ENCODE results near the gene CEP170. TPM values are rescaled to one million over a fixed set of nuclear protein-coding genes. Genes with fewer than 3 reads are reported as not detected.

The CEP170 gene
- total RNA-seq, 1 donor from 2014 or later, result 41.7 TPM

DNA sequence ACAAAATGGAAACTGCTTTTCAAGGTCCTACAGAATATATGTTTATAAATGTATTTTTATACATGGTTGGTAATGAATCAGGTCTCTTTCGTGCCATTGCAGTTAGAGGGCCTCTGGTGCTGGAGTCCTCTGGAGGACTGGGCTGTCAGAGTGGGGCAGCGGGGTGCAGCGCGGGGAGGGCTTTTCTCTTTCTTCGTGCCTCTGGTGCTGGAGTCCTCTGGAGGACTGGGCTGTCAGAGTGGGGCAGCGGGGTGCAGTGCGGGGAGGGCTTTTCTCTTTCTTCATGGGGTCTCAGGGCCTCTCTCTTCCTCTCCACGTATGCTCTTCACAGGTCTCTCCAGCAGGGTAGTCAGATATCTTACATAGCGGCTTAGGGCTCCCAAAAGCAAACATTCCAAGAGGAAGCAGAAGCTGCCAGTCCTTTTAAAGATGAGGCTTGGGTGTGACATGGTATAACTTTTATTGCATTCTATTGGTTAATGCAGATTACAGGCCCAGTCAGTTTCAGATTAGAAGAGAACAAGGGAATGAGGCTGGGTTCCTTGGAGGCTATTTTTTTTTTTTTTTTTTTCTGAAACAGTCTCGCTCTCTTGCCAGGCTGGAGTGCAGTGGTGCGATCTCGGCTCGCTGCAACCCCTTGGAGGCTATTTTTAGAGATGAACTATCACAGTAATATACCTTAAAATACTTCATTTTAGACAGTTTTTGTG is 13.8 kb upstream of the CEP170 start:
- intact Hi-C loops (cut with micrococcal nuclease), result no loop called here

GRCh38 chr1:243267914-243268653 is 13.0 kb upstream of the CEP170 start:
- intact Hi-C loops (cut with micrococcal nuclease), result no loop called here

- intact Hi-C loops (cut with micrococcal nuclease), result no loop called here
These were observed 12.4 kb upstream of the CEP170 start for GRCh38 chr1:243267471-243267880.

- intact Hi-C loops (cut with micrococcal nuclease), result no loop called here
These were observed 11.2 kb upstream of the CEP170 start for GRCh38 chr1:243266231-243266630.

DNA sequence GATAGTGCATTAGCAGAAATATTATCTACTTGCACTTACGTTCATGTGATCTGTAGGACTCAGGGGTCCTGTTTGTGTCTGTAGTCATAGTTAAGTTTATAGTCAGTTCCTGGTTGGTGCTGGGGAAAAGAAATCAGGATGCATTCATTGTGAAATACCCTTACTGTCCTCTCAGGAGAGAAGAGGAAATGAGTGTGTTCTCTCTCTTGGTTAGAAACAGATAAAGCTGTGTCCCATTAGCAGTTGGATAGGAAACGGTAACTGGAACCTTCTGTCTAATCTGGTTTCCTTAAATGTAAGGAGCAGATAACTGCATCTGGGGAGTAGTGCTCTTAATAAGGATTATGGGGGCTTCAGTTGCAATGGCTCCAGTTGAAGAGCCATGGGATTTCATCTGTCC is 9.6 kb upstream of the CEP170 start:
- intact Hi-C loops (cut with micrococcal nuclease), result no loop called here

DNA sequence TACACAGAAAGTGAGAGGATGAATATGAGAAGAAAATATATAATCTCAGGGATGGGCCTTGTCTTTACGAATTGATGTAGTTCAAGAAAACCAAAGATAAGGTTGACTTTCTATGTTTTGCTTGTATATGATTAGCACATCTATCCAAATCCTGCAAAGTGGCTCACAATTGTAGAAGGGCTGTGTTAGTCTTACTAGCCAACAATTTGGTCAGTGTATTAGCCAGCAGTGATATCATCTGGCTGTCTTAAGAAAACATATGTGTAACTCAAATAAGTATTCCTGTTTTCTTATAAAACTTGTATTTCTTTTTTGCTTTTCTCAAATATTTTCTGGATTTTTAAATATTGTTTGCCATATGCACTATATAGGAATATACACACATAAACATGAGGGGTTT is 6.3 kb upstream of the CEP170 start:
- intact Hi-C loops (cut with micrococcal nuclease), result no loop called here

- intact Hi-C loops (cut with micrococcal nuclease), result no loop called here
These were observed 5.3 kb upstream of the CEP170 start for GRCh38 chr1:243260221-243260880.

DNA sequence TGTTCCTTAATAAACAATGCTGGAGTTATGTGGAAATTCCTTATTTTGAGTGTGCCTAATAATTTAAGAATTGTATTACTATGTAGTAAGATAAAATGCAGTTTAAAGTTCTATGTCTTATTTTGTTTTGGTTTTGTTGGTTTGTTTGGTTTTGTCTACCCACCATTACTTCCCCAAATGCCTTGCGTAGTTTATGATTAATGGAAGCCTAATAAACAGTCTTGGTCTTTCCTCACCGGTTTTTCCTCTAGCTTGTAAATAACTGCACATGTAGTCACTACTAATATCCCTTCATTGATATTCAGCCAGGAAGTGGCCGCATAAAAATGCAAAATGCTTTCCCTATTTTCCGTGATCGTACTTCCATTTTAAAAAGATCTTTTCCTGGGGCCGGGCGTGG is 3.6 kb upstream of the CEP170 start:
- intact Hi-C loops (cut with micrococcal nuclease), result loop anchor here (10.0 kb wide), 2 partner anchors 156 to 1614 kb away; partner anchors contain the start of genes CHML and OPN3

- intact Hi-C loops (cut with micrococcal nuclease), result loop anchor here (10.0 kb wide), 2 partner anchors 158 to 1612 kb away; partner anchors contain the start of genes CHML and OPN3
These were observed 2.1 kb upstream of the CEP170 start for GRCh38 chr1:243257189-243257588.

GRCh38 chr1:243256590-243256989 is 1.5 kb upstream of the CEP170 start:
- intact Hi-C loops (cut with micrococcal nuclease), result loop anchor here (1.0 to 10.0 kb wide), 3 partner anchors 158 to 1612 kb away; partner anchors contain the start of genes CHML and OPN3

DNA sequence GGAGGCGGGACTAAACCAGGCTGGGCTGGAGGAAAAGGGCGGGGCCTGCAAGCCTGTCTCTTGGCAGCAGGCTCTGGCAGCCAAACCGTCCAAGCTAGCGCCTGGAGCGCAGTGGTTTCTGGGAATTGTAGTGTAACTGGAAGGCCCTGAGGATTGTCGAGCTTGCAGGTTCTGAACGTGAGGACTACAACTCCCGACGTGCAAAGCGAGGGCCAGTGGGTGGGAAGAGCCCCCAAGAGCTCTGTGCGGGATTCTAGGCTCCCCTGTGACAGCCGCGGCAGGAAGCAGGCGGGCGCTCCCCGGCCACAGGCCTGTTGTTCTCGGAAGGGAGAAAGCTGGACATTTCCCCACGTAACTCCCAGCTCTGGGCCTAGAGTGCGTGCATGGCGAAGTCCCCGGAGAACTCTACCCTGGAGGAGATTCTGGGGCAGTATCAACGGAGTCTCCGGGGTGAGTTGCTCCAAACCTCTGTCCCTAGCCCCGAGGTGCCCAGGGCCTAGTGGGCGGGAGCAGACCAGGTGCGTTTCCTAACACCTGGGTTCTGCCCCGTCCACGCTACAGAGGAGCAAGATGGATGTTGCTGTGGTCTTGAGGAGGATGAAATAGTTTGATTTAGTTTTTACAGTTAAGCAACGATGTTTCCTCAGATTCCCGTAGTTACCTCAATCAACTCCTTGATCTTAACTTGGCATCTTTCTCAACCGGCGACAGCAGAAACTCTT is 871 bp upstream of the CEP170 start, which contains the start of gene SDCCAG8:
SDCCAG8 (plus strand) TSS at position 251 of the 722 bp plus-strand sequence; CDS start at position 384, 133 bp downstream.
- intact Hi-C loops (cut with micrococcal nuclease), result loop anchor here (1.0 to 10.0 kb wide), 9 partner anchors 77 to 1611 kb away; partner anchors contain the start of genes AKT3, CHML, COX20 and EXO1

GRCh38 chr1:243254233-243254926 is 701 bp downstream of the CEP170 start:
- intact Hi-C loops (cut with micrococcal nuclease), result loop anchor here (2.0 to 10.0 kb wide), 4 partner anchors 76 to 1610 kb away; partner anchors contain the start of genes CHML, EXO1 and OPN3

GRCh38 chr1:243253926-243254232 is 1.2 kb downstream of the CEP170 start:
- intact Hi-C loops (cut with micrococcal nuclease), result loop anchor here (2.0 to 10.0 kb wide), 5 partner anchors 23 to 1609 kb away; partner anchors contain the start of genes CHML, EXO1 and OPN3

GRCh38 chr1:243253211-243253925 is 1.7 kb downstream of the CEP170 start:
- intact Hi-C loops (cut with micrococcal nuclease), result loop anchor here (2.0 to 10.0 kb wide), 3 partner anchors 23 to 1609 kb away; partner anchors contain the start of genes CHML and OPN3

GRCh38 chr1:243251539-243251938 is 3.5 kb downstream of the CEP170 start:
- intact Hi-C loops (cut with micrococcal nuclease), result loop anchor here (10.0 kb wide), 2 partner anchors 163 to 1607 kb away; partner anchors contain the start of genes CHML and OPN3

DNA sequence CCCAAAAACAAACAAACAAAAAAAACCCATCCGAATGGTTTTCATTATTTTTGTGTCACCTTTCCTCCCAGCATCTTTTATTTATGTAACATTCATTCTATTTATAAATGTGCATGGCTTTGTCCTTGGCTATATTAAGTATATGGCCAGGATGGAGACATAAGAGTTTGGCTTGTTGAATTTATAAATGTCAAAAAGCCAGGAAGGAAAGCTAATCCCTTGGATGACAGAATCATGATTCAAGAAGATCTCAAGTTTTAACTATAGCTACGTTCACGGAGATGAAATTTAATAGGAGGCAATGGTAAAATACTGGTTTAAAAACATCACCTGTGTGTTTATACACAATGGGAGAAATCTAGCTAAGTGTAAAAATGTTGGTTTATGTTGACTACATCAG is 5.0 kb downstream of the CEP170 start:
- intact Hi-C loops (cut with micrococcal nuclease), result loop anchor here (10.0 kb wide), 2 partner anchors 165 to 1605 kb away; partner anchors contain the start of genes CHML and OPN3

DNA sequence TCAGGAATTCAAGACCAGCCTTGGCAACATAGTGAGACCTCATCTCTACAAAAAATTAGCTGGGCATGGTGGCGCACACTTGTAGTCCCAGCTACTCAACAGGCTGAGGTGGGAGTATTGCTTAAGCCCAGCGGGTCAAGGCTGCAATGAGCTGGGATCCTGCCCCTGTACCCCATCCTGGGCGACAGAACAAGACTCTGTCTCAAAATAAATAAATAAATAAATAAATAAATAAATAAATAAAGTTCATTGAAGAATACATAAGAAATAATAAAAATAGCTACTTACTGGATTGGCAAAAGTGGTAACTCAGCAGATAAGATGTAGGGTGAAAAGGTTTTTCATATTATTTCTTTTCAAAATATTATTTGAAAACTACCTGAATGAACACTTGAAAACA is 5.9 kb downstream of the CEP170 start:
- intact Hi-C loops (cut with micrococcal nuclease), result no loop called here

DNA sequence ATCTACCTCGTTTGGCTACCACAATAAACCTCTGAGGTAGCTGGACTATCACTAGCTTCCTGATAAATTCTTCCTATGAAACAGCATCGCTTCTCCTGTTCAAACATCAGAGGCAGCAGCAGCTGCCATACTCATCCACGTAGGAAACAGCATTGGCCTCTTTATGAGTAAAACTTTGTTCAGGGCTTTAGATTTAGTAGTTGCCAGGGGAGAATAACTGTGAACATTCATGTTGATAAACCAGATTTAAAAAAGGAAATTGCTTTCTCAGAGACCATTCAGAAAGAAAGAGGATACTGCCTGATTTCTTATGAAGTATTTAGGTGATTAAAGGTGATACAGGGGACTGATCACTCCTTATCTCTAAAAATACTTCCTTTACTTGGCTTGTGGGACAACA is 7.2 kb downstream of the CEP170 start:
- intact Hi-C loops (cut with micrococcal nuclease), result no loop called here

- intact Hi-C loops (cut with micrococcal nuclease), result no loop called here
These were observed 8.2 kb downstream of the CEP170 start for GRCh38 chr1:243246916-243247315.

Measured in T-helper 2 cell treated with Interferon-gamma antibody and Interleukin-4, amounts not matched to agents 100 ng/mL and 5 ng/mL, for 36 hours (primary cell).